HG02852 (cell line): ENCODE measurements around the gene MIA3.

Experiments
- ATAC-seq: cut with Tn5 transposase; IDR thresholded peaks from one replicate; pipeline ENCODE4 v1.9.1; 2021; ENCODE audit warnings: mild to moderate bottlenecking, moderate library complexity; ENCODE audit not compliant: unreplicated experiment

The MIA3 gene

GRCh38 chr1:222617367-222617951, 438 bp upstream of the MIA3 start:
- ATAC-seq = peak; percentile 81

GRCh38 chr1:222618880-222619596, 1.1 kb downstream of the MIA3 start:
- no peak for ATAC-seq

GRCh38 chr1:222620566-222620965, 2.7 kb downstream of the MIA3 start:
- no peak for ATAC-seq

GRCh38 chr1:222622765-222623164, 4.9 kb downstream of the MIA3 start:
- no peak for ATAC-seq

- no peak for ATAC-seq
Measured at GRCh38 chr1:222623458-222623857, 5.6 kb downstream of the MIA3 start.

GRCh38 chr1:222624214-222624613, 6.3 kb downstream of the MIA3 start:
- ATAC-seq = no peak

GRCh38 chr1:222627232-222627631, 9.3 kb downstream of the MIA3 start:
- no peak for ATAC-seq

GRCh38 chr1:222629921-222630535, 12.1 kb downstream of the MIA3 start:
- no peak for ATAC-seq

GRCh38 chr1:222631611-222632208, 13.8 kb downstream of the MIA3 start:
- ATAC-seq = no peak

- ATAC-seq = no peak
Measured at GRCh38 chr1:222632749-222633148, 14.9 kb downstream of the MIA3 start.

- ATAC-seq = peak; percentile 91
Measured at GRCh38 chr1:222634180-222635013, 16.5 kb downstream of the MIA3 start.

GRCh38 chr1:222641269-222641948, 23.5 kb downstream of the MIA3 start:
- no peak for ATAC-seq

GRCh38 chr1:222642468-222642867, 24.6 kb downstream of the MIA3 start:
- no peak for ATAC-seq

- ATAC-seq = no peak
Measured at GRCh38 chr1:222643606-222643937, 25.7 kb downstream of the MIA3 start.

GRCh38 chr1:222643938-222644635, 26.2 kb downstream of the MIA3 start:
- peak; percentile 97 for ATAC-seq

- ATAC-seq = no peak
Measured at GRCh38 chr1:222644636-222644980, 26.7 kb downstream of the MIA3 start.

GRCh38 chr1:222652676-222653075, 34.8 kb downstream of the MIA3 start:
- ATAC-seq = no peak

GRCh38 chr1:222653178-222653827, 35.4 kb downstream of the MIA3 start:
- ATAC-seq = peak; percentile 88

GRCh38 chr1:222654849-222655248, 37.0 kb downstream of the MIA3 start:
- ATAC-seq = peak; percentile 83
